ENCODE data around the gene ARFIP2. TPM values are rescaled to one million over a fixed set of nuclear protein-coding genes. Genes with fewer than 3 reads are reported as not detected.

The ARFIP2 gene
- total RNA-seq, 1 donor from 2014 or later = 55.2 TPM

DNA sequence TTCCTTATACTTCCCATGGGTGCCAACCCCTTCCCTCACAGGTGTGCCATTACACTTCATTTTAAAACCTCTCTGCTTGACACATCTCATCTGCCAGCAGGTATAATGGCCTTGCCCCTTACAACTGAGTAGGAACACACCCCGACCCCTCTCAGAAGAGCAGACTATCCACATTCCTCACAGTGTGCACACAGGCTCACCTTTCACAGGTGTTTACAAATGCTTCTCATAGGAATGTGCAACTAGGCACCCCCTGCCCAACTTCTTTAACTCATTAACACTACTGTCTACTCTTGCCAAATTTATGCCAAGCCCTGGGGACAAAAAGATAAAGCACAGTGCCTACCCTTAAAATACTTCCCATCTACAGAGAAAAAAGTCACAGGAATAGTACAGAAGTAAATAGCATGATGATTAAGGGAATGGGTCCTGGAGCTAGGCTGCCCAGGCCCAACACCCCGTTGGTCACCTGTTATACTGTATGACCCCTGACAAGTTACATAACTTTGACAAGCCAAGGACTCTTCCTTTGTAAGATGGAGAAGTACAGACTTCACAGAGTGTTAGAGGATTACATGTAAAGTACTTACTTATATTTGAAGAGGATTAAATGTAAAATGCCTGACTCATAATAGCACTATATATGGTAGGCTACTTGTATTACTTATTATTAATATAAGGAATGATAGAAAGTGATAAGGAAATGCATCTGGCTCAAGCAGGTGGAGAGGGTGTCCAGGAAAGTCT is 22.6 kb downstream of the ARFIP2 start:
- DNase-seq (ENCODE audit: low read depth) = no peak
- no peak overlapping the region for H3K4me3 ChIP-seq (ENCODE audit: low read depth, low read length)
- TF ChIP-seq, protein P1, sequence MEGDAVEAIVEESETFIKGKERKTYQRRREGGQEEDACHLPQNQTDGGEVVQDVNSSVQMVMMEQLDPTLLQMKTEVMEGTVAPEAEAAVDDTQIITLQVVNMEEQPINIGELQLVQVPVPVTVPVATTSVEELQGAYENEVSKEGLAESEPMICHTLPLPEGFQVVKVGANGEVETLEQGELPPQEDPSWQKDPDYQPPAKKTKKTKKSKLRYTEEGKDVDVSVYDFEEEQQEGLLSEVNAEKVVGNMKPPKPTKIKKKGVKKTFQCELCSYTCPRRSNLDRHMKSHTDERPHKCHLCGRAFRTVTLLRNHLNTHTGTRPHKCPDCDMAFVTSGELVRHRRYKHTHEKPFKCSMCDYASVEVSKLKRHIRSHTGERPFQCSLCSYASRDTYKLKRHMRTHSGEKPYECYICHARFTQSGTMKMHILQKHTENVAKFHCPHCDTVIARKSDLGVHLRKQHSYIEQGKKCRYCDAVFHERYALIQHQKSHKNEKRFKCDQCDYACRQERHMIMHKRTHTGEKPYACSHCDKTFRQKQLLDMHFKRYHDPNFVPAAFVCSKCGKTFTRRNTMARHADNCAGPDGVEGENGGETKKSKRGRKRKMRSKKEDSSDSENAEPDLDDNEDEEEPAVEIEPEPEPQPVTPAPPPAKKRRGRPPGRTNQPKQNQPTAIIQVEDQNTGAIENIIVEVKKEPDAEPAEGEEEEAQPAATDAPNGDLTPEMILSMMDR (conservative IDR thresholded peaks at IDR 0.05; ENCODE audit: low read depth, low read length) = no peak

DNA sequence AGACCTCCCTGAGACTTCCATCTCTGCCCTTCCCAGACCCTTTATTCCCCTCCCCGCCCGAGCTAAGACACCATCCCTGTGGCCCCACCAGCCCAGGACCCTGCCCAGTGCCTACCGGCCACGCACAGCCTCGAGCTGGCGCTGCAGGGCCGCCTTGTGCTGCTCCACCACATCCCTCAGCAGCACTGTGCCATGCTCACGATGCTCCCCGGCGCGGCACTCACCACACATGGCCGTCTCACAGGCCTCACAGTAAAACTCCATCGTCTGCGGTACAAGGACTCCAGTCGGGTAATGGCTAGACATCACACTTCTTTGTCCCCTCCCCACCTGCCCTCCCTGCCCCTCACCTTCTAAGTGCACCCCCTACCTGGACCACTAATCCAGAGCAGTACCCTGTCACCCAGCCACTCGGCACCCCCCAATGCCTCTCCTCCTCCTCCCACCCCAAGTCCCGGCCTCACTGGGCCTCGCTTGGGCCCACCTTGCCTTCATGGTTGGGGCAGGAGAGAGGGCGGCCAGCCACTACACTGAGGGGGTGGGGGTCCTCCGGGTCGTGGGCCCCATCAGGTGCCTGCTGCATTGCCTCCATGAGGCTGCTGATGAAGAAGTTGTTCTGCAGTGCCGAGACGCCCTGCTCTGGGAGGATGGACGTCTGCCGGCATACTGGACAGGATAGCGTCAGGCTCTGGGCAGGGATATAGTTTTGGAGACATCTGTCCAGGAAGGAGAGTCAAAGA is 23.4 kb downstream of the ARFIP2 start:
- TF ChIP-seq, protein P1 (conservative IDR thresholded peaks at IDR 0.05; ENCODE audit: low read depth, low read length) = no peak
- H3K4me3 ChIP-seq (ENCODE audit: low read depth, low read length) = no peak overlapping the region
- DNase-seq (ENCODE audit: low read depth) = no peak

DNA sequence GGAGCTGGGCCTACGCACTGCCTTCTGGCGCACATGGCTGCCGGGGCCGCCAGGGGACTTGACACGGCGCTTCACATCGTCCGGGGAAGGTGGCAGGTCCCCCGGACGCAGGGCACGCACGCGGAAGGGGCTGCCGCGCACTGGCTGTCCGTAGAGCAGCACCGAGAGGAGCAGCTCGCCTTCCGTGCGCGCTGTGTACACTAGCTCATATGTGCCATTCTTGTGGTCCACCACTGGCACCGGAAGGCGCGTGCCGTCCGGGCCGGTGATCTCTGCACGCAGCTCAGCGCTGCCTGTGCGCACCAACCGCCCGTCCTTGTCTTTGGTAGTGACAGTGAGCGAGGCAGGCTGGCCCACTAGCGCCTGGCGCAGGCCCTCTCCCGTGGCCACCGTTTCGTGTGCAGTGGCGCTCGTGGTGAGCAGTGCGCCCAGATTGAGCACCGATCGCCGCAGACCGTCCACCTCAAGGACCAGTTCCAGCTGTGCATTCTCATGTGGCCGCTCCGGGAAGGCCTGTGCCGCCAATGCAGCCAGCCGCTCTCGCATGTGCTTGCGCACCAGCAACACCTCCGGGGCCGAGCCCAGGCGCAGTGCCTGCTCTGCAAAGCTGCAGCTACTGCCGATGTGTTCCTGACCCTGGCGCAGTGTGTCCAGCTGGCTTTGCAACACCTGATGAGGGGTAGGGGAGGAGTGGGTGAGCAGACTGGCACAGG is 24.6 kb downstream of the ARFIP2 start:
- no peak overlapping the region for H3K4me3 ChIP-seq (ENCODE audit: low read depth, low read length)
- DNase-seq (ENCODE audit: low read depth) = no peak
- TF ChIP-seq, protein P1 (conservative IDR thresholded peaks at IDR 0.05; ENCODE audit: low read depth, low read length) = no peak

DNA sequence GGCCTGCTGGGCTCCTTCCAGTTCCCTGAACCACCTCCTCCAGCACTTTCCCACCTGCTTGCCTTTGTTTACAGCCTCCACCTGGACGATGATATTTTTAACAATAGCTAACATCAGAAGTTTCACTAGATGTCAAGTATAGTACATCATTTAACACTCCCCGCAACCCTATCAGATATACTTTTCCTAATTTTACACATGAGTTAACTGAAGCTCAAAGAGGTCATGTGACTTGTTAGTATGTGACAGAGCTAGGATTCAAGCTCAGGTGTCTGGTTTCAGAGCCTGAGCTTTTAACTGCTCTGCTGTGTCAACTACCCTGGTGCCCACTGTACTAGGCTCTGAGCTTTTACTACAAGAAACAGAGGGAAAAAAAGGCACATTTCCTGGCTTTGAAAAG is 26.1 kb downstream of the ARFIP2 start:
- DNase-seq (ENCODE audit: low read depth) = no peak
- TF ChIP-seq, protein P1 (conservative IDR thresholded peaks at IDR 0.05; ENCODE audit: low read depth, low read length) = no peak

GRCh38 chr11:6453152-6453551 is 28.0 kb downstream of the ARFIP2 start:
- H3K4me3 ChIP-seq (ENCODE audit: low read depth, low read length) = no peak overlapping the region
- TF ChIP-seq, protein P1 (conservative IDR thresholded peaks at IDR 0.05; ENCODE audit: low read depth, low read length) = no peak
- no peak for DNase-seq (ENCODE audit: low read depth)

More for the DNA sequence above, 26.1 kb downstream of the ARFIP2 start:
- H3K4me3 ChIP-seq (ENCODE audit: low read depth, low read length) = no peak overlapping the region

DNA sequence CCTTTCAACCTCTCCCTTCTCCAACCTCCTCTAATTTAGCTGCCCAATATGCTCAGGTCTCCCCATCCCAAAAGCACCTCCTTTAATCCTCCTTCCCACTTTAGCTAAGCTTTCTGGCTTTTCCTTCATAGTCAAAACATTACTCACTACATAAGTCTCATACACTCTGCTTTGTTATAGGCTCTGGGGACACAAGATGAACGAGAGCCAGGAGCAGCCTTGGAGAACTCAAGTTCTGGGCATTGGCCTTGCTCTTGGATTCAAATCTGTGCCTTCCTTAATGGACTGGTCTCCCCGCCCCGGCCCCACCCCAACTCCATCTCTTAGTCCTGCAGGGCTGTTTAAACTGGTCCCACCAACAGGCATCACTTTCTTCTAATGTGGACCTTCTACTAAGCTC is 28.9 kb downstream of the ARFIP2 start:
- DNase-seq (ENCODE audit: low read depth) = no peak
- no peak overlapping the region for H3K4me3 ChIP-seq (ENCODE audit: low read depth, low read length)
- TF ChIP-seq, protein P1 (conservative IDR thresholded peaks at IDR 0.05; ENCODE audit: low read depth, low read length) = no peak
